BJ (cell line): Measurements from ENCODE around the gene BRAT1. TPM values are rescaled to one million over a fixed set of nuclear protein-coding genes. Genes with fewer than 3 reads are reported as not detected.

ENCODE experiments used
- CTCF ChIA-PET: fragments of 350-600 bp; formaldehyde crosslinking; extraction: SDS; loops from one replicate; lab custom pipeline; 2021; ENCODE audit warnings: antibody characterized with exemption, inconsistent platforms; lab: Yijun Ruan, JAX
- POLR2A ChIA-PET: fragments of 300-600 bp; sonication (Branson Sonifier 250); formaldehyde crosslinking; extraction: SDS; loops from one replicate; lab custom pipeline; 2021; ENCODE audit warnings: antibody characterized with exemption; lab: Charles Lee
- DNase-seq: peaks from one replicate; pipeline ENCODE4 v3.0.0-alpha.2; 2011; ENCODE audit warnings: low read depth
- H3K27me3 ChIP-seq: 2 replicates; pipeline ENCODE4 v1.6.0; 2011; ENCODE audit warnings: low read length; ENCODE audit not compliant: control insufficient read depth, insufficient read depth
- H3K36me3 ChIP-seq: 2 replicates; pipeline ENCODE4 v1.5.1; 2011; ENCODE audit warnings: low read length; ENCODE audit not compliant: control insufficient read depth, insufficient read depth
- H3K4me3 ChIP-seq: 2 replicates; pipeline ENCODE4 v1.5.1; 2011; ENCODE audit warnings: low read depth, mild to moderate bottlenecking, control low read depth, low read length
- CTCF ChIP-seq: IDR thresholded peaks from 2 replicates; pipeline ENCODE4 v1.5.1; 2011; ENCODE audit warnings: low read depth, mild to moderate bottlenecking, control low read depth, inconsistent platforms, low read length, moderate library complexity; ENCODE audit not compliant: insufficient read depth
- polyA plus RNA-seq: library from polyadenylated mRNA; depleted of rRNA; stranded (reverse); fragments of >200 nt; gene quantifications from 2 replicates; pipeline ENCODE4 v1.2.3, GENCODE V29; 2011; rRNA removed
- small RNA-seq: library from RNA; depleted of rRNA; stranded (forward); fragments of <200 nt; gene quantifications from one replicate; pipeline ENCODE3, GENCODE V24; 2012; ENCODE audit warnings: low replicate concordance, low read depth; ENCODE audit not compliant: insufficient read length

Gene BRAT1
- polyA plus RNA-seq, 1 experiment = 17.9 TPM

- Histone ChIP-seq H3K27me3 (no peaks in the 10 kb centered on the region), H3K4me3 (no peak overlapping the region), H3K36me3 (no peaks in the 10 kb centered on the region)
- CTCF ChIA-PET = no interaction called here
- DNase-seq = no peak
- TF ChIP-seq CTCF = no peak
- POLR2A ChIA-PET = no interaction called here
Measured at GRCh38 chr7:2490181-2490651, 65.1 kb downstream of the BRAT1 start.

- no peak for DNase-seq
- Histone ChIP-seq H3K36me3 (no peaks in the 10 kb centered on the region), H3K4me3 (no peak overlapping the region), H3K27me3 (no peaks in the 10 kb centered on the region)
- TF ChIP-seq CTCF = no peak
- CTCF ChIA-PET = interaction anchor here (0.7 to 1.0 kb wide), 4 partner anchors 9 to 67 kb away, joined by 3 to 4 read pairs (median 3); partner anchors contain the start of gene BRAT1
- POLR2A ChIA-PET = no interaction called here
Measured at GRCh38 chr7:2488681-2489080, 66.6 kb downstream of the BRAT1 start.

GRCh38 chr7:2488272-2488645, 67.1 kb downstream of the BRAT1 start:
- CTCF ChIA-PET = interaction anchor here (0.7 to 1.2 kb wide), 6 partner anchors 8 to 67 kb away, joined by 3 to 4 read pairs (median 3); partner anchors contain the start of gene BRAT1
- TF ChIP-seq CTCF = no peak
- POLR2A ChIA-PET = no interaction called here

More at GRCh38 chr7:2488272-2488645, 67.1 kb downstream of the BRAT1 start:
- no peak for DNase-seq
- no peaks in the 10 kb centered on the region for H3K36me3 ChIP-seq
- no peak overlapping the region for H3K4me3 ChIP-seq
- H3K27me3 ChIP-seq = no peaks in the 10 kb centered on the region

Small RNAs within 50 kb of the gene (small RNA-seq; reads per million reads assigned to genes)
- not detected for gene MIR4648

Other genes starting within 250 kb of the BRAT1 start
- gene SNX8, start 241.1 kb downstream of the BRAT1 start, polyA plus RNA-seq = 36.9 and 62.1 TPM in 2 replicates
- gene EIF3B, start 200.7 kb downstream of the BRAT1 start, polyA plus RNA-seq = 92.7 and 106 TPM in 2 replicates
- 8.6 and 18.4 TPM in 2 replicates for gene CHST12, start 151.9 kb downstream of the BRAT1 start, polyA plus RNA-seq
- gene GRIFIN, start 79.1 kb downstream of the BRAT1 start, polyA plus RNA-seq = not detected in 2 replicates
- gene LFNG, start 35.8 kb downstream of the BRAT1 start, polyA plus RNA-seq = 2.0 and 3.1 TPM in 2 replicates
- 6.8 and 9.9 TPM in 2 replicates for gene IQCE, start 3.5 kb upstream of the BRAT1 start, polyA plus RNA-seq
- gene TTYH3, start 76.5 kb upstream of the BRAT1 start, polyA plus RNA-seq = 33.0 and 55.7 TPM in 2 replicates
- 2.9 and 3.7 TPM in 2 replicates for gene AMZ1, start 132.7 kb upstream of the BRAT1 start, polyA plus RNA-seq